GM20000 (cell line): Measurements from ENCODE around the gene KCNV2.

ENCODE experiments used
- DNase-seq: peaks from one replicate; pipeline ENCODE4 v3.0.0; 2012; ENCODE audit warnings: low spot score
- CTCF ChIP-seq: IDR thresholded peaks from 2 replicates; pipeline ENCODE4 v1.5.1; 2012; ENCODE audit warnings: mild to moderate bottlenecking, control low read depth; ENCODE audit errors: extremely low read depth, missing control alignments

KCNV2 gene

GRCh38 chr9:2778816-2779215 is 61.5 kb downstream of the KCNV2 start:
- no peak for DNase-seq
- no peak for TF ChIP-seq CTCF
